IMR-90 (cell line): ENCODE measurements around the gene GSDMA. TPM values are rescaled to one million over a fixed set of nuclear protein-coding genes. Genes with fewer than 3 reads are reported as not detected.

Experiments
- ATAC-seq: fragments of 200-7000 bp; cut with Tn5 transposase; 2 replicates; pipeline ENCODE4 v1.9.1; 2020; ENCODE audit warnings: low read depth, mild to moderate bottlenecking, moderate library complexity
- BruUV-seq: library from RNA; stranded (reverse); fragments of 400-500 nt; replicated peaks from 2 replicates; lab custom pipeline; 2021; lab: Mats Ljungman, UMichigan
- CTCF ChIA-PET: fragments of 300-600 bp; formaldehyde crosslinking; extraction: SDS; loops from one replicate; lab custom pipeline; 2021; ENCODE audit warnings: antibody characterized with exemption; lab: Yijun Ruan, JAX
- POLR2A ChIA-PET: fragments of 300-600 bp; sonication (Branson Sonifier 250); formaldehyde crosslinking; loops from one replicate; lab custom pipeline; 2022; ENCODE audit warnings: antibody characterized with exemption; ENCODE audit not compliant: unreplicated experiment; lab: Charles Lee
- DNase-seq: peaks from one replicate; pipeline ENCODE4 v3.0.0; 2013
- H2AFZ ChIP-seq: replicated peaks from 2 replicates; pipeline ENCODE3; 2013; ENCODE audit warnings: low read length, mild to moderate bottlenecking; ENCODE audit not compliant: poor library complexity
- H2AK5ac ChIP-seq: 2 replicates; pipeline ENCODE4 v1.6.1; 2013; ENCODE audit warnings: low read depth, low read length, inconsistent platforms
- H2AK9ac ChIP-seq: replicated peaks from 2 replicates; pipeline ENCODE3; 2013; ENCODE audit warnings: mild to moderate bottlenecking, low read depth, low read length, moderate library complexity; ENCODE audit not compliant: poor library complexity
- H2BK120ac ChIP-seq: 2 replicates; pipeline ENCODE4 v1.6.1; 2013; ENCODE audit warnings: low read depth, low read length, inconsistent platforms
- H2BK15ac ChIP-seq: 3 replicates; pipeline ENCODE4 v1.6.1; 2013; ENCODE audit warnings: low read depth, low read length, inconsistent platforms
- H2BK20ac ChIP-seq: 2 replicates; pipeline ENCODE4 v1.6.1; 2013; ENCODE audit warnings: low read depth, mild to moderate bottlenecking, inconsistent platforms, low read length, moderate library complexity
- H2BK5ac ChIP-seq: 2 replicates; pipeline ENCODE4 v1.6.1; 2013; ENCODE audit warnings: mild to moderate bottlenecking, low read depth, low read length, inconsistent platforms; ENCODE audit not compliant: poor library complexity, severe bottlenecking
- H3K14ac ChIP-seq: replicated peaks from 2 replicates; pipeline ENCODE4 v1.6.1; 2013; ENCODE audit warnings: low read depth, low read length, inconsistent platforms
- H3K18ac ChIP-seq: 2 replicates; pipeline ENCODE4 v1.6.1; 2013; ENCODE audit warnings: low read depth, low read length, control low read depth
- H3K23ac ChIP-seq: 2 replicates; pipeline ENCODE4 v1.6.1; 2013; ENCODE audit warnings: low read depth, low read length, inconsistent platforms
- H3K27ac ChIP-seq: 2 replicates; pipeline ENCODE4 v1.5.1; 2013; ENCODE audit warnings: mild to moderate bottlenecking, control low read depth, low read length; ENCODE audit not compliant: insufficient read depth
- H3K27me3 ChIP-seq: 2 replicates; pipeline ENCODE4 v1.6.1; 2013; ENCODE audit warnings: low read length; ENCODE audit not compliant: control insufficient read depth, insufficient read depth
- H3K36me3 ChIP-seq: 2 replicates; pipeline ENCODE4 v1.6.1; 2013; ENCODE audit warnings: low read length, mixed read lengths; ENCODE audit not compliant: control insufficient read depth, insufficient read depth
- H3K4ac ChIP-seq: 2 replicates; pipeline ENCODE4 v1.6.1; 2013; ENCODE audit warnings: low read depth, low read length, inconsistent platforms
- H3K4me1 ChIP-seq: 2 replicates; pipeline ENCODE4 v1.6.1; 2013; ENCODE audit warnings: low read length, mixed read lengths; ENCODE audit not compliant: control insufficient read depth, insufficient read depth
- H3K4me2 ChIP-seq: 2 replicates; pipeline ENCODE4 v1.6.1; 2013; ENCODE audit warnings: low read depth, mild to moderate bottlenecking, control low read depth, low read length, moderate library complexity
- H3K4me3 ChIP-seq: 2 replicates; pipeline ENCODE4 v1.5.1; 2013; ENCODE audit warnings: low read depth, mild to moderate bottlenecking, control low read depth, low read length, moderate library complexity; ENCODE audit not compliant: insufficient read depth
- H3K56ac ChIP-seq: 2 replicates; pipeline ENCODE4 v1.6.1; 2013; ENCODE audit warnings: low read length, inconsistent platforms; ENCODE audit not compliant: insufficient read depth; ENCODE audit errors: extremely low read depth
- H3K79me1 ChIP-seq, 2 experiments: 2 replicates each; pipeline ENCODE4 v1.6.1; 2013; ENCODE audit warnings: low read length in 2 of 2, inconsistent platforms in 1 of 2, low read depth in 1 of 2
- H3K9ac ChIP-seq: 2 replicates; pipeline ENCODE4 v1.6.1; 2013; ENCODE audit warnings: low read depth, low read length, control low read depth
- H3K9me1 ChIP-seq: 2 replicates; pipeline ENCODE4 v1.6.1; 2013; ENCODE audit warnings: low read length, inconsistent platforms; ENCODE audit not compliant: insufficient read depth
- H3K9me3 ChIP-seq: 2 replicates; pipeline ENCODE4 v1.6.1; 2013; ENCODE audit warnings: low read length; ENCODE audit not compliant: control insufficient read depth, insufficient read depth
- H4K20me1 ChIP-seq: 2 replicates; pipeline ENCODE4 v1.6.1; 2013; ENCODE audit warnings: low read length, inconsistent platforms; ENCODE audit not compliant: insufficient read depth
- H4K5ac ChIP-seq: 2 replicates; pipeline ENCODE4 v1.6.1; 2013; ENCODE audit warnings: mild to moderate bottlenecking, low read depth, low read length, control low read depth
- H4K8ac ChIP-seq, 2 experiments: 2 replicates each; pipeline ENCODE4 v1.6.1; 2013; ENCODE audit warnings: low read depth in 2 of 2, low read length in 2 of 2, control low read depth in 1 of 2, inconsistent platforms in 1 of 2
- H4K91ac ChIP-seq: 2 replicates; pipeline ENCODE4 v1.6.1; 2013; ENCODE audit warnings: low read depth, low read length, inconsistent platforms; ENCODE audit not compliant: insufficient read depth
- CEBPB ChIP-seq: IDR thresholded peaks from 2 replicates; pipeline ENCODE4 v1.6.1; 2012; ENCODE audit warnings: low read depth, low read length, improper control_type of control experiment
- CHD1 ChIP-seq: IDR thresholded peaks from 2 replicates; pipeline ENCODE4 v1.6.1; 2012; ENCODE audit warnings: low read depth, low read length, improper control_type of control experiment
- CTCF ChIP-seq: conservative IDR thresholded peaks from 2 replicates; pipeline ENCODE4 v1.5.1; 2012; ENCODE audit warnings: mild to moderate bottlenecking, low read depth, low read length, improper control_type of control experiment
- MAZ ChIP-seq: IDR thresholded peaks from 2 replicates; pipeline ENCODE4 v1.6.1; 2012; ENCODE audit warnings: low read depth, mild to moderate bottlenecking, low read length, improper control_type of control experiment, moderate library complexity, borderline replicate concordance
- MXI1 ChIP-seq: IDR thresholded peaks from 2 replicates; pipeline ENCODE4 v1.6.1; 2012; ENCODE audit warnings: low read depth, mild to moderate bottlenecking, low read length, moderate library complexity, borderline replicate concordance
- NFE2L2 ChIP-seq: fragments of 150-350 bp; IDR thresholded peaks from 2 replicates; pipeline ENCODE4 v1.6.1; 2016; ENCODE audit warnings: low read depth, mild to moderate bottlenecking, low read length
- POLR2A ChIP-seq: IDR thresholded peaks from 2 replicates; pipeline ENCODE4 v1.6.1; 2012; ENCODE audit warnings: mild to moderate bottlenecking, low read depth, low read length
- RCOR1 ChIP-seq: IDR thresholded peaks from 2 replicates; pipeline ENCODE4 v1.6.1; 2012; ENCODE audit warnings: mild to moderate bottlenecking, low read length, improper control_type of control experiment; ENCODE audit not compliant: insufficient replicate concordance
- SMC3 ChIP-seq: fragments of 150-350 bp; IDR thresholded peaks from 2 replicates; pipeline ENCODE4 v1.6.1; 2016; ENCODE audit warnings: low read depth, mild to moderate bottlenecking, antibody characterized with exemption, low read length, moderate library complexity
- WGBS, 2 experiments: methylation state at CpG; one replicate each; pipeline versions ENCODE4 v1.1.5 to v1.1.7; 2013; ENCODE audit warnings: missing lambda C conversion rate in 2 of 2; ENCODE audit not compliant: insufficient read length in 1 of 2; ENCODE audit errors: extremely low coverage in 2 of 2; 5-methylcytosine and 5-hydroxymethylcytosine counted together
- dilution Hi-C: fragments of 300-500 bp; cut with HindIII; formaldehyde crosslinking; loops from one replicate; pipeline ENCODE4 v1.14.3; 2018; ENCODE audit warnings: low sequenced_read_pairs; ENCODE audit not compliant: unreplicated experiment
- in situ Hi-C: fragments of 300-500 bp; cut with MboI; formaldehyde crosslinking; loops from 3 replicates; pipeline ENCODE4 v1.14.3; 2019; ENCODE audit warnings: low sequenced_read_pairs, inconsistent platforms, mixed read lengths
- intact Hi-C: fragments of 100-400 bp; cut with micrococcal nuclease; formaldehyde crosslinking; loops from 2 replicates; pipeline ENCODE4 v1.10.0; 2022
- polyA plus RNA-seq, 3 experiments: library from polyadenylated mRNA; depleted of rRNA; stranded (reverse); fragments of >200 nt; gene quantifications; 2 replicates each; pipeline ENCODE4 v1.2.3, GENCODE V29; 2012; ENCODE audit warnings: low replicate concordance in 1 of 3
- total RNA-seq: library from RNA; depleted of rRNA; stranded (reverse); fragments of >200 nt; gene quantifications from 2 replicates; pipeline ENCODE4 v1.2.3, GENCODE V29; 2012
- TF ChIP-seq, protein P1 (sequence below): fragments of 150-350 bp; IDR thresholded peaks from 2 replicates; pipeline ENCODE4 v1.6.1; 2016; ENCODE audit warnings: low read depth, mild to moderate bottlenecking, low read length, moderate library complexity, borderline replicate concordance

GSDMA gene
- total and polyA plus RNA-seq, 2 of the 4 experiments (the other 2 are of a cell fraction) = not detected

DNA sequence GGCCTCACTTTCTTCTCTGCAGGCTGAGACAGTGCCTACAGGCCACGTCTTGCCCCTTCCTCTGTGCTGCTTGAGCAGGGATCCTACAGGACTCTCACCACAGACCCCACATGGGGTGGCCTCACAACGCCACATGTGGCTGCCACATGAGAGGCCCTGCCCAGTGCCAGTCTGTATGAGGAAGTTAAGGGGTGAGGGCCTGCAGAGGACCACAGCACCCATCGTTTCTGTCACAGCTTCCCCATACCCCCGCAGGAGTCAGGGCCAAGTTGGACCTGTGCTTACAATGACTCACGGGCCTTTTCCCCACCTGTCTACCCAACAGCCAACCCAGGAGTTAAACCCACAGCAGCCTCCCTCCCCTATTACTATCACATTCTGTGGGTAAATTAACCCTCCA is 41.5 kb upstream of the GSDMA start (continued):
- TF ChIP-seq CTCF (no peak), NFE2L2 (no peak)

- Histone ChIP-seq H3K9ac (no peak overlapping the region), H3K36me3 (peaks cover 47% of the 10 kb centered on the region), H3K4me2 (no peak overlapping the region), H3K79me1 (peaks cover 9 to 52% of the 10 kb centered on the region in 2 experiments; a peak in 3 of 4 replicates), H4K8ac (no peak overlapping the region), H3K9me1 (peaks cover 35% of the 10 kb centered on the region), H3K56ac (no peak overlapping the region), H3K27ac (no peak overlapping the region), H3K4me1 (peaks cover 25% of the 10 kb centered on the region), H4K20me1 (peaks cover 40% of the 10 kb centered on the region), H3K4me3 (no peak overlapping the region), H2AK9ac (no peak overlapping the region), H3K4ac (no peak overlapping the region), H2AFZ (no peak overlapping the region), H3K18ac (no peak overlapping the region), H4K5ac (no peak overlapping the region), H3K14ac (no peak overlapping the region), H2AK5ac (no peak overlapping the region), H2BK20ac (no peak overlapping the region), H3K9me3 (no peaks in the 10 kb centered on the region), H2BK15ac (no peak overlapping the region), H2BK5ac (no peak overlapping the region), H2BK120ac (no peak overlapping the region), H3K23ac (no peak overlapping the region), H4K91ac (no peak overlapping the region), H3K27me3 (no peaks in the 10 kb centered on the region)
- DNase-seq (no peak), ATAC-seq (no peak)
- no peak for TF ChIP-seq SMC3
- no peak for TF ChIP-seq RCOR1
- TF ChIP-seq POLR2A = no peak
- TF ChIP-seq CHD1 = no peak
- TF ChIP-seq, protein P1, sequence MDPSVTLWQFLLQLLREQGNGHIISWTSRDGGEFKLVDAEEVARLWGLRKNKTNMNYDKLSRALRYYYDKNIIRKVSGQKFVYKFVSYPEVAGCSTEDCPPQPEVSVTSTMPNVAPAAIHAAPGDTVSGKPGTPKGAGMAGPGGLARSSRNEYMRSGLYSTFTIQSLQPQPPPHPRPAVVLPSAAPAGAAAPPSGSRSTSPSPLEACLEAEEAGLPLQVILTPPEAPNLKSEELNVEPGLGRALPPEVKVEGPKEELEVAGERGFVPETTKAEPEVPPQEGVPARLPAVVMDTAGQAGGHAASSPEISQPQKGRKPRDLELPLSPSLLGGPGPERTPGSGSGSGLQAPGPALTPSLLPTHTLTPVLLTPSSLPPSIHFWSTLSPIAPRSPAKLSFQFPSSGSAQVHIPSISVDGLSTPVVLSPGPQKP = no peak
- no peak for TF ChIP-seq CEBPB
- no peak for TF ChIP-seq CTCF
- TF ChIP-seq MXI1 = no peak
- no peak for TF ChIP-seq MAZ
- dilution Hi-C loops = no loop called here
- ChIA-PET CTCF (no interaction called here), POLR2A (no interaction called here)
- intact Hi-C loops = no loop called here
- no TSS peak for BruUV-seq
- in situ Hi-C loops = no loop called here
- WGBS, 2 experiments = no CpG with 5 or more reads among the region's 6 CpGs
These were observed 40.8 kb upstream of the GSDMA start for GRCh38 chr17:39922006-39922405.
